ENCODE results near the gene STAB2. TPM values are rescaled to one million over a fixed set of nuclear protein-coding genes. Genes with fewer than 3 reads are reported as not detected.

STAB2 gene
- total RNA-seq, 1 donor from 2014 or later, result not detected

DNA sequence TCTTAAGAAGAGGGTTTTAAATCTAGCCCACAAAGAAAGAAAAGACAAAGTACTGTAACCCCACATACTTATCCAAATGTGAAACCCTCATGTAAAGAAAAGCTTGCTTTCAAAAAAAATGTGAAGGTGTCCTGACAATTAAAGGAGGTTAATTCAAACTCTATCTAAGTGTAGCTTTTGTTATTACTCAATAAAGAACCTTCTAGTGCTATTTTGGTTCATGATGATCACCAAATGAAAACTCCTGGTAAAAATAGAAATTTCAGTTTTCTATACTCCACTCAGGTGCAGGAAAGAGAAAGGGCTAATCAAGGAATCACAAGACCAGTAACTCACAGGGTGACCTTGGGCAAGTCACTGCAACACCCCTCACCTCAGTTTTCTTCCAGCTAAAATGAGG, 1.6 kb downstream of the STAB2 start:
- no peak overlapping the region for H3K4me2 ChIP-seq
- no peak for TF ChIP-seq EZH2 (IDR thresholded peaks at IDR 0.05)
- no peak for TF ChIP-seq EZH2phosphoT487 (IDR thresholded peaks at IDR 0.05)
- TF ChIP-seq, protein P1, sequence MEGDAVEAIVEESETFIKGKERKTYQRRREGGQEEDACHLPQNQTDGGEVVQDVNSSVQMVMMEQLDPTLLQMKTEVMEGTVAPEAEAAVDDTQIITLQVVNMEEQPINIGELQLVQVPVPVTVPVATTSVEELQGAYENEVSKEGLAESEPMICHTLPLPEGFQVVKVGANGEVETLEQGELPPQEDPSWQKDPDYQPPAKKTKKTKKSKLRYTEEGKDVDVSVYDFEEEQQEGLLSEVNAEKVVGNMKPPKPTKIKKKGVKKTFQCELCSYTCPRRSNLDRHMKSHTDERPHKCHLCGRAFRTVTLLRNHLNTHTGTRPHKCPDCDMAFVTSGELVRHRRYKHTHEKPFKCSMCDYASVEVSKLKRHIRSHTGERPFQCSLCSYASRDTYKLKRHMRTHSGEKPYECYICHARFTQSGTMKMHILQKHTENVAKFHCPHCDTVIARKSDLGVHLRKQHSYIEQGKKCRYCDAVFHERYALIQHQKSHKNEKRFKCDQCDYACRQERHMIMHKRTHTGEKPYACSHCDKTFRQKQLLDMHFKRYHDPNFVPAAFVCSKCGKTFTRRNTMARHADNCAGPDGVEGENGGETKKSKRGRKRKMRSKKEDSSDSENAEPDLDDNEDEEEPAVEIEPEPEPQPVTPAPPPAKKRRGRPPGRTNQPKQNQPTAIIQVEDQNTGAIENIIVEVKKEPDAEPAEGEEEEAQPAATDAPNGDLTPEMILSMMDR (IDR thresholded peaks at IDR 0.05), result no peak
- H3K27me3 Mint-ChIP-seq (ENCODE audit: insufficient read depth, low read depth), result peaks cover 2% of the 10 kb centered on the region
- no peaks in the 10 kb centered on the region for H3K4me1 ChIP-seq
- H3K9ac ChIP-seq, result no peak overlapping the region
- H3K4me3 Mint-ChIP-seq, result no peak overlapping the region
- no peaks in the 10 kb centered on the region for H4K20me1 ChIP-seq (ENCODE audit: low read depth)
- H3K27me3 ChIP-seq, result no peaks in the 10 kb centered on the region
- no peaks in the 10 kb centered on the region for H3K36me3 ChIP-seq
- H3F3A ChIP-seq (ENCODE audit: low read depth), result no peaks in the 10 kb centered on the region
- no peaks in the 10 kb centered on the region for H3K36me3 Mint-ChIP-seq
- no peak overlapping the region for H3K27ac Mint-ChIP-seq
- H2AFZ ChIP-seq (replicated peaks), result no peak overlapping the region
- no peaks in the 10 kb centered on the region for H3K4me1 Mint-ChIP-seq
- H3K27ac ChIP-seq, result no peak overlapping the region
- no peak overlapping the region for H3K4me3 ChIP-seq
- no peaks in the 10 kb centered on the region for H3K79me2 ChIP-seq (ENCODE audit: low read depth)
- no peaks in the 10 kb centered on the region for H3K9me3 Mint-ChIP-seq
- no peaks in the 10 kb centered on the region for H3K9me3 ChIP-seq (ENCODE audit: low read depth)
- DNase-seq (ENCODE audit: low spot score), result no peak

DNA sequence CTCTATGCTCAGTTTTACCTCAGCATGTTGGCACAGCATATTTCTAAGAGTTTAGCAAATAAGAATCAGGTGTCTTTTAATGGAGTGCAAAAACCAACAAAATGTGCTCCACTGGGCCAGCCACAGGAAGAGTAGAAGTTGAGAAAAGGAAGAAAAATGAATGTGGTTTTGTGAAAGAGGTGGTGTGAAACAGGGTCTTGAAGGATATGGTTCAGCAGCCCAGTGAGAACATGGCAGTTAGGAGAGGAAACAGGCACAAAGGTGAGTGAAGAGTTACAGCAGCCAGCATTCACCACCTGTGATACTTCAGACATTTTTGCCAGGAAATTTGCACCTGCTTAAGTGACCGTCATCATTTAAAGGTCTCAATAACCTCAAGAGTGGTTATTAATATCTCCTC, 2.4 kb downstream of the STAB2 start:
- Mint-ChIP-seq H3K4me1 (no peaks in the 10 kb centered on the region), H3K9me3 (no peaks in the 10 kb centered on the region), H3K36me3 (no peaks in the 10 kb centered on the region), H3K27me3 (ENCODE audit: insufficient read depth, low read depth) (peaks cover 2% of the 10 kb centered on the region), H3K27ac (no peak overlapping the region), H3K4me3 (no peak overlapping the region)
- H3K27ac ChIP-seq, result no peak overlapping the region
- H3K36me3 ChIP-seq, result no peaks in the 10 kb centered on the region
- TF ChIP-seq, protein P1 (IDR thresholded peaks at IDR 0.05), result no peak
- TF ChIP-seq EZH2 (IDR thresholded peaks at IDR 0.05) (no peak), EZH2phosphoT487 (IDR thresholded peaks at IDR 0.05) (no peak)
- H3K9me3 ChIP-seq (ENCODE audit: low read depth), result no peaks in the 10 kb centered on the region
- H3F3A ChIP-seq (ENCODE audit: low read depth), result no peaks in the 10 kb centered on the region
- H3K4me3 ChIP-seq, result no peak overlapping the region
- DNase-seq (ENCODE audit: low spot score), result no peak
- no peak overlapping the region for H3K4me2 ChIP-seq
- H3K79me2 ChIP-seq (ENCODE audit: low read depth), result no peaks in the 10 kb centered on the region
- no peak overlapping the region for H3K9ac ChIP-seq
- H2AFZ ChIP-seq (replicated peaks), result no peak overlapping the region
- H3K4me1 ChIP-seq, result no peaks in the 10 kb centered on the region
- no peaks in the 10 kb centered on the region for H4K20me1 ChIP-seq (ENCODE audit: low read depth)
- no peaks in the 10 kb centered on the region for H3K27me3 ChIP-seq

DNA sequence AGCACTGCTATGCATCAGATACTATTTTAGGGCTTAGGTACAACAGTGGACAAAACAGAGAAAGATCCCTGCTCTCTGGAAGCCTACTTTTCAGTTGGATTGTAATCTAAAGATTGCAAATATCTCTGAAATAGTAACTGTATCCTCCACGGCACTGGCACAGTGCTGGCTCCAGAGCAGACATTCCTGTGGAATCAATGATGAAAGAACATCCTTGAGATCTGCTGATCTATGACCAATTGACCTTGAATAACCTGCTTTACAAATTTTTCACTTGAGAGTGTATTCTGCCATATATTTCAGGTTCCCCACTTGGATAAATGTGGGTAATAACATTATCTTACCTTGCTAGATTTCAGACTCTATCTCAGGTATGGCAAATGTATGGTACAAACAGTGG, 3.2 kb downstream of the STAB2 start:
- Mint-ChIP-seq H3K4me1 (no peaks in the 10 kb centered on the region), H3K4me3 (no peak overlapping the region), H3K36me3 (no peaks in the 10 kb centered on the region), H3K27ac (no peak overlapping the region), H3K9me3 (no peaks in the 10 kb centered on the region), H3K27me3 (ENCODE audit: insufficient read depth, low read depth) (peaks cover 2% of the 10 kb centered on the region)
- no peaks in the 10 kb centered on the region for H3F3A ChIP-seq (ENCODE audit: low read depth)
- no peak for DNase-seq (ENCODE audit: low spot score)
- no peaks in the 10 kb centered on the region for H3K9me3 ChIP-seq (ENCODE audit: low read depth)
- H3K27me3 ChIP-seq, result no peaks in the 10 kb centered on the region
- H3K79me2 ChIP-seq (ENCODE audit: low read depth), result no peaks in the 10 kb centered on the region
- H3K9ac ChIP-seq, result no peak overlapping the region
- H3K27ac ChIP-seq, result no peak overlapping the region
- no peaks in the 10 kb centered on the region for H3K4me1 ChIP-seq
- no peak overlapping the region for H3K4me2 ChIP-seq
- H3K4me3 ChIP-seq, result no peak overlapping the region
- H3K36me3 ChIP-seq, result no peaks in the 10 kb centered on the region
- H2AFZ ChIP-seq (replicated peaks), result no peak overlapping the region
- no peak for TF ChIP-seq EZH2 (IDR thresholded peaks at IDR 0.05)
- TF ChIP-seq, protein P1 (IDR thresholded peaks at IDR 0.05), result no peak
- no peak for TF ChIP-seq EZH2phosphoT487 (IDR thresholded peaks at IDR 0.05)
- H4K20me1 ChIP-seq (ENCODE audit: low read depth), result no peaks in the 10 kb centered on the region

Measured in neural progenitor cell (in vitro differentiated cells).